ENCODE results near the gene UTY.

GRCh38 chrY:13450596-13451130 lies 29.2 kb downstream of the UTY start:
- TF ChIP-seq ZBTB7A (IDR thresholded peaks at IDR 0.05; ENCODE audit: borderline replicate concordance, control insufficient read depth, low read depth, low read length): no peak
- no peak for TF ChIP-seq BCLAF1 (IDR thresholded peaks at IDR 0.05; ENCODE audit: borderline replicate concordance in 1 of 2, control insufficient read depth in 1 of 2, low read depth in 2 of 2, low read length in 1 of 2)
- TF ChIP-seq JUN (IDR thresholded peaks at IDR 0.05; ENCODE audit: borderline replicate concordance, low read depth, low read length): no peak
- no peak for TF ChIP-seq JUN (CRISPR knock-in tag; IDR thresholded peaks at IDR 0.05; ENCODE audit: borderline replicate concordance)
- TF ChIP-seq CTCF (IDR thresholded peaks at IDR 0.05 in 2 of 3, conservative IDR thresholded peaks at IDR 0.05 in 1 of 3; ENCODE audit: insufficient read depth in 2 of 3, low read depth in 1 of 3, low read length in 3 of 3): no peak
- TF ChIP-seq ZKSCAN3 (CRISPR knock-in tag; IDR thresholded peaks at IDR 0.05): no peak
- no peak for TF ChIP-seq CBFA2T3 (IDR thresholded peaks at IDR 0.05)
- TF ChIP-seq DLX4 (CRISPR knock-in tag; IDR thresholded peaks at IDR 0.05): no peak
- TF ChIP-seq ZNF644 (tag; IDR thresholded peaks at IDR 0.05; ENCODE audit: low read depth): no peak
